NB4 (cell line): Measurements from ENCODE around the gene KTN1.

Experiments used
- MYC ChIP-seq: IDR thresholded peaks from 2 replicates; pipeline ENCODE4 v1.6.1; 2011; ENCODE audit warnings: low read depth, low read length
- POLR2A ChIP-seq: IDR thresholded peaks from 2 replicates; pipeline ENCODE4 v1.6.1; 2011; ENCODE audit warnings: mild to moderate bottlenecking; ENCODE audit not compliant: insufficient read length; ENCODE audit errors: extremely low read depth
- TF ChIP-seq, protein P1 (sequence below): IDR thresholded peaks from one replicate; pipeline ENCODE4 v1.5.1; 2012; ENCODE audit warnings: low read depth, low read length

- TF ChIP-seq, protein P1, sequence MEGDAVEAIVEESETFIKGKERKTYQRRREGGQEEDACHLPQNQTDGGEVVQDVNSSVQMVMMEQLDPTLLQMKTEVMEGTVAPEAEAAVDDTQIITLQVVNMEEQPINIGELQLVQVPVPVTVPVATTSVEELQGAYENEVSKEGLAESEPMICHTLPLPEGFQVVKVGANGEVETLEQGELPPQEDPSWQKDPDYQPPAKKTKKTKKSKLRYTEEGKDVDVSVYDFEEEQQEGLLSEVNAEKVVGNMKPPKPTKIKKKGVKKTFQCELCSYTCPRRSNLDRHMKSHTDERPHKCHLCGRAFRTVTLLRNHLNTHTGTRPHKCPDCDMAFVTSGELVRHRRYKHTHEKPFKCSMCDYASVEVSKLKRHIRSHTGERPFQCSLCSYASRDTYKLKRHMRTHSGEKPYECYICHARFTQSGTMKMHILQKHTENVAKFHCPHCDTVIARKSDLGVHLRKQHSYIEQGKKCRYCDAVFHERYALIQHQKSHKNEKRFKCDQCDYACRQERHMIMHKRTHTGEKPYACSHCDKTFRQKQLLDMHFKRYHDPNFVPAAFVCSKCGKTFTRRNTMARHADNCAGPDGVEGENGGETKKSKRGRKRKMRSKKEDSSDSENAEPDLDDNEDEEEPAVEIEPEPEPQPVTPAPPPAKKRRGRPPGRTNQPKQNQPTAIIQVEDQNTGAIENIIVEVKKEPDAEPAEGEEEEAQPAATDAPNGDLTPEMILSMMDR = no peak
- no peak for TF ChIP-seq MYC
- no peak for TF ChIP-seq POLR2A
Observed at GRCh38 chr14:55621391-55621790, 41.4 kb downstream of the KTN1 start.
